OCI-LY1 (cell line): Measurements from ENCODE around the gene NALCN.

Experiments used
- H2AFZ ChIP-seq: fragments of 200-600 bp; sonication (generic), shearing (Covaris generic); 2 replicates; pipeline ENCODE4 v1.6.0; 2014; ENCODE audit warnings: antibody characterized with exemption, mild to moderate bottlenecking, low read length
- H3F3A ChIP-seq: fragments of 200-600 bp; sonication (generic), shearing (Covaris generic); 2 replicates; pipeline ENCODE4 v1.6.0; 2014; ENCODE audit warnings: mild to moderate bottlenecking, antibody characterized with exemption, low read length, moderate library complexity; ENCODE audit not compliant: insufficient read depth
- H3K27ac ChIP-seq: fragments of 200-600 bp; sonication (generic); 2 replicates; pipeline ENCODE4 v1.5.1; 2014; ENCODE audit warnings: low read length, mixed run types, mild to moderate bottlenecking, low read depth; ENCODE audit not compliant: poor library complexity, severe bottlenecking
- H3K27me3 ChIP-seq: fragments of 200-600 bp; sonication (generic); 2 replicates; pipeline ENCODE4 v1.6.0; 2014; ENCODE audit warnings: antibody characterized with exemption, mild to moderate bottlenecking, low read length, moderate library complexity; ENCODE audit not compliant: insufficient read depth
- H3K36me3 ChIP-seq: fragments of 200-600 bp; sonication (generic); 2 replicates; pipeline ENCODE4 v1.6.1; 2014; ENCODE audit warnings: mild to moderate bottlenecking, antibody characterized with exemption, low read length, moderate library complexity, mixed read lengths; ENCODE audit not compliant: insufficient read depth
- H3K4me1 ChIP-seq: fragments of 200-600 bp; sonication (generic); 2 replicates; pipeline ENCODE4 v1.5.1; 2014; ENCODE audit warnings: mild to moderate bottlenecking, low read length, moderate library complexity; ENCODE audit not compliant: insufficient read depth, severe bottlenecking
- H3K4me2 ChIP-seq: fragments of 200-600 bp; sonication (generic), shearing (Covaris generic); 2 replicates; pipeline ENCODE4 v1.6.1; 2014; ENCODE audit warnings: low read length
- H3K4me3 ChIP-seq: fragments of 200-600 bp; sonication (generic); 2 replicates; pipeline ENCODE4 v1.5.1; 2014; ENCODE audit warnings: low read length, low read depth, mild to moderate bottlenecking, mixed read lengths; ENCODE audit not compliant: poor library complexity, severe bottlenecking
- H3K79me2 ChIP-seq: fragments of 200-600 bp; shearing (Covaris generic); 2 replicates; pipeline ENCODE4 v1.6.1; 2016; ENCODE audit warnings: mixed run types, low read length, mixed read lengths; ENCODE audit not compliant: insufficient read depth
- H3K9ac ChIP-seq: fragments of 200-600 bp; sonication (generic), shearing (Covaris generic); 2 replicates; pipeline ENCODE4 v1.6.1; 2014; ENCODE audit warnings: mild to moderate bottlenecking, low read length, mixed read lengths
- H3K9me2 ChIP-seq: fragments of 200-600 bp; sonication (generic), shearing (Covaris generic); 2 replicates; pipeline ENCODE4 v1.6.1; 2014; ENCODE audit warnings: low read depth, mild to moderate bottlenecking, low read length, mixed read lengths
- H3K9me3 ChIP-seq: fragments of 200-600 bp; shearing (Covaris generic); 2 replicates; pipeline ENCODE4 v1.6.1; 2014; ENCODE audit warnings: low read length, mixed read lengths
- H4K20me1 ChIP-seq: fragments of 200-600 bp; sonication (generic), shearing (Covaris generic); 2 replicates; pipeline ENCODE4 v1.6.0; 2016; ENCODE audit warnings: mild to moderate bottlenecking, low read length; ENCODE audit not compliant: insufficient read depth
- EZH2 ChIP-seq: fragments of 200-600 bp; sonication (generic), shearing (Covaris generic); IDR thresholded peaks from 2 replicates; pipeline ENCODE4 v1.8.0; 2017; ENCODE audit warnings: borderline replicate concordance, mixed run types, mild to moderate bottlenecking, antibody characterized with exemption, low read length, moderate library complexity, mixed read lengths
- TF ChIP-seq, protein P1 (sequence below): fragments of 200-600 bp; sonication (generic), shearing (Covaris generic); IDR thresholded peaks from 2 replicates; pipeline ENCODE4 v1.5.1; 2017; ENCODE audit warnings: mild to moderate bottlenecking, antibody characterized with exemption, low read length, moderate library complexity, mixed read lengths

The NALCN gene

GRCh38 chr13:101082441-101082840, 333.9 kb downstream of the NALCN start:
- no peak overlapping the region for H3K9ac ChIP-seq
- H3K9me3 ChIP-seq, result 0 out of 2 replicates have a peak, but pooled peaks cover 3% of the 10 kb centered on the region
- H3K4me1 ChIP-seq, result no peaks in the 10 kb centered on the region
- no peaks in the 10 kb centered on the region for H3K9me2 ChIP-seq
- no peak overlapping the region for H3K27ac ChIP-seq
- H3K27me3 ChIP-seq, result no peaks in the 10 kb centered on the region
- H3K79me2 ChIP-seq, result no peaks in the 10 kb centered on the region
- TF ChIP-seq EZH2, result no peak
- TF ChIP-seq, protein P1, sequence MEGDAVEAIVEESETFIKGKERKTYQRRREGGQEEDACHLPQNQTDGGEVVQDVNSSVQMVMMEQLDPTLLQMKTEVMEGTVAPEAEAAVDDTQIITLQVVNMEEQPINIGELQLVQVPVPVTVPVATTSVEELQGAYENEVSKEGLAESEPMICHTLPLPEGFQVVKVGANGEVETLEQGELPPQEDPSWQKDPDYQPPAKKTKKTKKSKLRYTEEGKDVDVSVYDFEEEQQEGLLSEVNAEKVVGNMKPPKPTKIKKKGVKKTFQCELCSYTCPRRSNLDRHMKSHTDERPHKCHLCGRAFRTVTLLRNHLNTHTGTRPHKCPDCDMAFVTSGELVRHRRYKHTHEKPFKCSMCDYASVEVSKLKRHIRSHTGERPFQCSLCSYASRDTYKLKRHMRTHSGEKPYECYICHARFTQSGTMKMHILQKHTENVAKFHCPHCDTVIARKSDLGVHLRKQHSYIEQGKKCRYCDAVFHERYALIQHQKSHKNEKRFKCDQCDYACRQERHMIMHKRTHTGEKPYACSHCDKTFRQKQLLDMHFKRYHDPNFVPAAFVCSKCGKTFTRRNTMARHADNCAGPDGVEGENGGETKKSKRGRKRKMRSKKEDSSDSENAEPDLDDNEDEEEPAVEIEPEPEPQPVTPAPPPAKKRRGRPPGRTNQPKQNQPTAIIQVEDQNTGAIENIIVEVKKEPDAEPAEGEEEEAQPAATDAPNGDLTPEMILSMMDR, result no peak
- no peak overlapping the region for H3K4me3 ChIP-seq
- no peaks in the 10 kb centered on the region for H3F3A ChIP-seq
- H3K4me2 ChIP-seq, result no peak overlapping the region
- H3K36me3 ChIP-seq, result no peaks in the 10 kb centered on the region
- H4K20me1 ChIP-seq, result no peaks in the 10 kb centered on the region
- H2AFZ ChIP-seq, result no peak overlapping the region

DNA sequence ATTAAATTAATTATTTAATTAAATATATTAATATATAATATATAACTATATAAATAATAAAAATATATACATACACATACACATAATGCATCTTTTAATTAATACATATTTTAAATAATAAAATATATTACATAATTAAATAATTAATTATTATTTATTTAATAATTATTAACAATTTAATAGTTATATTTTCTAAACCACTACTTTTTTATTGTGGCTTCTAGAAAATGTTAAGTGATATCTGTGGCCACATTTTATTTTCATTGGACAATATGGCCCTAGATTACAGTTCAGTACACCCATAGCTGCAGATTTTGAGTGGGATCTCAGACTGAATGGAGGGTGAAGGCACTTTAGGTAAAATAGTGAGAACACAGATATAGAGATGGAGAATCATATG, 335.7 kb downstream of the NALCN start:
- no peak for TF ChIP-seq EZH2
- TF ChIP-seq, protein P1, result no peak
- Histone ChIP-seq H3K27ac (no peak overlapping the region), H3K4me1 (no peaks in the 10 kb centered on the region), H3K4me2 (no peak overlapping the region), H3K9me3 (no peaks in the 10 kb centered on the region), H3K4me3 (no peak overlapping the region), H3K36me3 (no peaks in the 10 kb centered on the region), H3K79me2 (no peaks in the 10 kb centered on the region), H4K20me1 (no peaks in the 10 kb centered on the region), H3F3A (no peaks in the 10 kb centered on the region), H3K27me3 (no peaks in the 10 kb centered on the region), H3K9ac (no peak overlapping the region), H3K9me2 (no peaks in the 10 kb centered on the region), H2AFZ (no peak overlapping the region)

- Histone ChIP-seq H3K9me2 (no peaks in the 10 kb centered on the region), H2AFZ (no peak overlapping the region), H3K36me3 (no peaks in the 10 kb centered on the region), H3K4me3 (no peak overlapping the region), H3F3A (no peaks in the 10 kb centered on the region), H3K27me3 (no peaks in the 10 kb centered on the region), H3K4me2 (no peak overlapping the region), H3K9me3 (no peaks in the 10 kb centered on the region), H3K27ac (no peak overlapping the region), H3K9ac (no peak overlapping the region), H3K79me2 (no peaks in the 10 kb centered on the region), H3K4me1 (no peaks in the 10 kb centered on the region), H4K20me1 (no peaks in the 10 kb centered on the region)
- TF ChIP-seq, protein P1, result no peak
- no peak for TF ChIP-seq EZH2
Measured at GRCh38 chr13:101065329-101065728, 351.0 kb downstream of the NALCN start.
